GM10266 (cell line): Measurements from ENCODE around the gene ITK.
A peak's percentile ranks its signal among the peaks of the same experiment; 100 is the strongest.

Source experiments
- DNase-seq: peaks from one replicate; pipeline ENCODE4 v3.0.0; 2012; ENCODE audit errors: extremely low spot score
- CTCF ChIP-seq: IDR thresholded peaks from 2 replicates; pipeline ENCODE4 v1.5.1; 2012; ENCODE audit warnings: mild to moderate bottlenecking, low read depth; ENCODE audit not compliant: control insufficient read depth, insufficient read depth; ENCODE audit errors: missing control alignments

The ITK gene

DNA sequence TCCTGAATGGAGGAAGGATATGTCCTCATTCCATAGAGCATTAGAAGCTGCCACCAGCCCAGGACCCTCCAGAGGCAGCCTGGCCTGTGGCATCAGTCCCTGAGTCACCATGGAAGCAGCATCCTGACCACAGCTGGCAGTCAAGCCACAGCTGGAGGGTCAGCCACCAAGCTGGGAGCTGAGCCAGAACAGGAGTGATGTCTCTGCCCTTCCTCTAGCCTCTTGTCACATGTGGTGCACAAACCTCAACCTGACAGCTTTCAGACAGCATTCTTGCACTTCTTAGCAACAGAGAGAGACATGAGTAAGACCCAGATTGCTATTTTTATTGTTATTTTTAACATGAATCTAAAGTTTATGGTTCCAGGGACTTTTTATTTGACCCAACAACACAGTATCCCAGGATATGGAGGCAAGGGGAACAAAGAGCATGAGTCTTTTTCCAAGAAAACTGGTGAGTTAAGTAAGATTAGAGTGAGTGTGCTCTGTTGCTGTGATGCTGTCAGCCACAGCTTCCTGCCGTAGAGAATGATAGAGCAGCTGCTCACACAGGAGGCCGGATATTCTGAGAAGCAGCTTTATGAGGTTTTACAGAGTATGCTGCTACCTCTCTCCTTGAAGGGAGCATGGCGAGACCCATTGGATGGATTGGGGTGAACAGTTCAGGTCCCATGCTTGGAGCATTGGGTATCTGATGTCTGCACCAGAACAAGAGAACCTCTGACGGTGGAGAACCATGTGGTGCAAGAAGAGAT, 72.2 kb downstream of the ITK start:
- DNase-seq, result peak; percentile 50
- no peak for TF ChIP-seq CTCF

- DNase-seq, result peak; percentile 57
- peak; percentile 91 for TF ChIP-seq CTCF
Measured at GRCh38 chr5:157253547-157253946, 72.9 kb downstream of the ITK start.

- TF ChIP-seq CTCF, result no peak
Measured at GRCh38 chr5:157258450-157258849, 77.8 kb downstream of the ITK start.

GRCh38 chr5:157259699-157260098, 79.1 kb downstream of the ITK start:
- DNase-seq, result no peak

More at GRCh38 chr5:157258450-157258849, 77.8 kb downstream of the ITK start:
- DNase-seq, result no peak

GRCh38 chr5:157263496-157264090, 83.0 kb downstream of the ITK start:
- TF ChIP-seq CTCF, result no peak
- no peak for DNase-seq

More at GRCh38 chr5:157259699-157260098, 79.1 kb downstream of the ITK start:
- no peak for TF ChIP-seq CTCF

DNA sequence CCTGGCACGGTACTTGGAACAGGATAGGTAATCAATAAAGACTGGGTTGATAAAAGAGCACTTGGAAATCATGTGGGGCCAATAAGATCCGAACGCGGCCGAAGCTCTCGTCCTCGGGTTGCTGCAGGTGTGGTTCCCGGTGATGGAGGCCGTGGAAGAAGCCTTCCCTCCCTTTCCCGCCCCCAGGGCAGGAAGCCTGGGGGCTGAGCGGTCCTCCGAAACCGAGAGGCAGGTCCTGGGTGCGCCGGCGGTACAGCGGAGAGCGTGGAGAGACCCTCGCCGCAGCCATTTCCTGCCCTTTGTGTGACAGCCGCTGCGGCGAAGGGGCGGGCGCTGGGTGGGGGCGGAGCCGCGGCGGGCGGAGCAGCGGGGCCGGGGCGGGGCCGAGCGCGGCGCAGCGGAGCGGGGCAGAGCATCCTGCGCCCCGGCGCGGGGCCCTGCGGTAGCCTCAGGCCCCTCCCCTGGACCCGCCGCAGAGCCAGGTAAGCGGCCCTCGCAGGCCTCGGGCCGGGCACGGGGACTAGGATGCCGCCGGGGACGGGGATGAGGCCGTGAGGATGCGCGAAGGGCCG, 85.2 kb downstream of the ITK start, which contains the start of gene CYFIP2:
TSS of gene CYFIP2 (plus strand) at position 410 of the 572 bp plus-strand sequence. CDS start 19,239 bp downstream, outside the sequence.
- DNase-seq, result peak; percentile 92
- TF ChIP-seq CTCF, result no peak
